ENCODE results near the gene GRIK4. TPM values are rescaled to one million over a fixed set of nuclear protein-coding genes. Genes with fewer than 3 reads are reported as not detected.

The GRIK4 gene
- total RNA-seq, 1 donor from 2014 or later: 0.36 TPM

DNA sequence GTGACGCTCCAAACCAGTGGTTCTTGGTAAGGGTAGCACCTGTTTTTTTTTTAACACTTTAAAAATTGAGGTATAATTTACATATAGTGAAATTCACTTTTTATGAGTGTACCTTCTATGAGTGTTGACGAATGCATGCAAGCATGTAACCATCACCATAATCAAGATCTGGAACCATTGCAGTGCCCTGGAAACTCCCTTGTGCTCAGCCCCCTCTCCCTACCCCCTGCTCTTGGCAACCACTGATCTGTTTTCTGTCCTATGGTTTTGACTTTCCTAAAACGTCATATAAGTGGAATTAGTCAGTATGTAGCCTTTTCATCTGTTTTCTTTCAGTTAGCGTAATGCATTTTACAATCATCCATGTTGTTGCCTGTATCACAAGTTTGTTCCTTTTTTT lies 212.2 kb downstream of the GRIK4 start:
- no peaks in the 10 kb centered on the region for H3K79me2 ChIP-seq (ENCODE audit: low read depth)
- DNase-seq (ENCODE audit: low spot score): no peak
- Mint-ChIP-seq H3K4me3 (no peak overlapping the region), H3K27me3 (ENCODE audit: insufficient read depth, low read depth) (peaks cover 2% of the 10 kb centered on the region), H3K9me3 (peaks cover 6% of the 10 kb centered on the region), H3K27ac (no peak overlapping the region), H3K4me1 (peaks cover 24% of the 10 kb centered on the region), H3K36me3 (no peaks in the 10 kb centered on the region)
- H3K36me3 ChIP-seq: no peaks in the 10 kb centered on the region
- H3K4me1 ChIP-seq: peaks cover 28% of the 10 kb centered on the region
- no peak overlapping the region for H2AFZ ChIP-seq (replicated peaks)
- no peak overlapping the region for H3K9ac ChIP-seq
- H3K27me3 ChIP-seq: no peaks in the 10 kb centered on the region
- peaks cover 9% of the 10 kb centered on the region for H3K9me3 ChIP-seq (ENCODE audit: low read depth)
- H3K27ac ChIP-seq: no peak overlapping the region
- TF ChIP-seq, protein P1, sequence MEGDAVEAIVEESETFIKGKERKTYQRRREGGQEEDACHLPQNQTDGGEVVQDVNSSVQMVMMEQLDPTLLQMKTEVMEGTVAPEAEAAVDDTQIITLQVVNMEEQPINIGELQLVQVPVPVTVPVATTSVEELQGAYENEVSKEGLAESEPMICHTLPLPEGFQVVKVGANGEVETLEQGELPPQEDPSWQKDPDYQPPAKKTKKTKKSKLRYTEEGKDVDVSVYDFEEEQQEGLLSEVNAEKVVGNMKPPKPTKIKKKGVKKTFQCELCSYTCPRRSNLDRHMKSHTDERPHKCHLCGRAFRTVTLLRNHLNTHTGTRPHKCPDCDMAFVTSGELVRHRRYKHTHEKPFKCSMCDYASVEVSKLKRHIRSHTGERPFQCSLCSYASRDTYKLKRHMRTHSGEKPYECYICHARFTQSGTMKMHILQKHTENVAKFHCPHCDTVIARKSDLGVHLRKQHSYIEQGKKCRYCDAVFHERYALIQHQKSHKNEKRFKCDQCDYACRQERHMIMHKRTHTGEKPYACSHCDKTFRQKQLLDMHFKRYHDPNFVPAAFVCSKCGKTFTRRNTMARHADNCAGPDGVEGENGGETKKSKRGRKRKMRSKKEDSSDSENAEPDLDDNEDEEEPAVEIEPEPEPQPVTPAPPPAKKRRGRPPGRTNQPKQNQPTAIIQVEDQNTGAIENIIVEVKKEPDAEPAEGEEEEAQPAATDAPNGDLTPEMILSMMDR (IDR thresholded peaks at IDR 0.05): no peak
- TF ChIP-seq EZH2phosphoT487 (IDR thresholded peaks at IDR 0.05): no peak
- H3K4me2 ChIP-seq: no peak overlapping the region
- no peak overlapping the region for H3K4me3 ChIP-seq
- peaks cover 4% of the 10 kb centered on the region for H3F3A ChIP-seq (ENCODE audit: low read depth)
- H4K20me1 ChIP-seq (ENCODE audit: low read depth): no peaks in the 10 kb centered on the region

- H3K4me1 Mint-ChIP-seq: peaks cover 4% of the 10 kb centered on the region
- Histone ChIP-seq H3K9ac (no peak overlapping the region), H3K79me2 (ENCODE audit: low read depth) (no peaks in the 10 kb centered on the region), H2AFZ (replicated peaks) (no peak overlapping the region), H3K27me3 (no peaks in the 10 kb centered on the region), H4K20me1 (ENCODE audit: low read depth) (no peaks in the 10 kb centered on the region), H3K36me3 (no peaks in the 10 kb centered on the region), H3K27ac (no peak overlapping the region), H3K9me3 (ENCODE audit: low read depth) (peaks cover 9% of the 10 kb centered on the region), H3K4me1 (peaks cover 5% of the 10 kb centered on the region), H3F3A (ENCODE audit: low read depth) (peaks cover 2% of the 10 kb centered on the region), H3K4me3 (no peak overlapping the region), H3K4me2 (no peak overlapping the region)
- H3K4me3 Mint-ChIP-seq: no peak overlapping the region
- no peak overlapping the region for H3K27ac Mint-ChIP-seq
- DNase-seq (ENCODE audit: low spot score): no peak
- H3K27me3 Mint-ChIP-seq (ENCODE audit: insufficient read depth, low read depth): no peaks in the 10 kb centered on the region
- no peaks in the 10 kb centered on the region for H3K36me3 Mint-ChIP-seq
- peaks cover 15% of the 10 kb centered on the region for H3K9me3 Mint-ChIP-seq
- TF ChIP-seq EZH2phosphoT487 (IDR thresholded peaks at IDR 0.05): no peak
- TF ChIP-seq, protein P1 (IDR thresholded peaks at IDR 0.05): no peak
- TF ChIP-seq EZH2 (IDR thresholded peaks at IDR 0.05): no peak
These were observed 216.2 kb downstream of the GRIK4 start for GRCh38 chr11:120727752-120728151.

DNA sequence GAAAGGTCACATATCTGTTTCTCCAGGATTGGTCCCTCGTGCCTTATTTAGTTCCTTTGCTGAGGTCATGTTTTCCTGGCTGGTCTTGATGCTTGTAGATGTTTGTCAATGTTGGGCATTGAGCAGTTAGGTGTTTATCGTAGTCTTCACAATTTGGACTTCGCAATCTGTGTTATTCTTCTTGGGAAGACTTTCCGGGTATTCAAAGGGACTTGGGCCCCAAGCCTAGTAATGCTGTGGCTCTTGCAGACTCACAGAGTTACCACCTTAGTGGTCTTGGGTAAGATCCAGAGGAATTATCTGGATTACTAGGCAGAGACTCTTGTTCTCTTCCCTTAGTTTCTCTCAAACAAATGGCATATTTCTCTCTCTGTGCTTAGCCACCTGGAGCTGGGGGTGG lies 223.5 kb downstream of the GRIK4 start:
- H3K27me3 Mint-ChIP-seq (ENCODE audit: insufficient read depth, low read depth): no peaks in the 10 kb centered on the region
- Histone ChIP-seq H3K4me2 (no peak overlapping the region), H4K20me1 (ENCODE audit: low read depth) (no peaks in the 10 kb centered on the region), H3K4me3 (no peak overlapping the region), H3K79me2 (ENCODE audit: low read depth) (no peaks in the 10 kb centered on the region), H3K27me3 (no peaks in the 10 kb centered on the region), H2AFZ (replicated peaks) (no peak overlapping the region), H3K36me3 (no peaks in the 10 kb centered on the region), H3F3A (ENCODE audit: low read depth) (no peaks in the 10 kb centered on the region), H3K9me3 (ENCODE audit: low read depth) (no peaks in the 10 kb centered on the region), H3K27ac (no peak overlapping the region), H3K4me1 (no peaks in the 10 kb centered on the region), H3K9ac (no peak overlapping the region)
- DNase-seq (ENCODE audit: low spot score): no peak
- no peaks in the 10 kb centered on the region for H3K4me1 Mint-ChIP-seq
- H3K27ac Mint-ChIP-seq: no peak overlapping the region
- TF ChIP-seq, protein P1 (IDR thresholded peaks at IDR 0.05): no peak
- TF ChIP-seq EZH2 (IDR thresholded peaks at IDR 0.05) (no peak), EZH2phosphoT487 (IDR thresholded peaks at IDR 0.05) (no peak)
- peaks cover 2% of the 10 kb centered on the region for H3K9me3 Mint-ChIP-seq
- no peak overlapping the region for H3K4me3 Mint-ChIP-seq
- no peaks in the 10 kb centered on the region for H3K36me3 Mint-ChIP-seq
